Esophagus muscularis mucosa (tissue), 4 donors: ENCODE measurements around the gene RBM12.

Source experiments
- CTCF ChIP-seq, 3 experiments: fragments of 200-600 bp in 2 of 3; fragments of 450-650 bp in 1 of 3; sonication (generic) in 2 of 3; IDR thresholded peaks; one replicate each; pipeline ENCODE4 v1.5.1; 2017 to 2019; ENCODE audit warnings: antibody characterized with exemption in 3 of 3, mild to moderate bottlenecking in 2 of 3, moderate library complexity in 1 of 3
- EP300 ChIP-seq: sonication (generic); formaldehyde crosslinking; IDR thresholded peaks from one replicate; pipeline ENCODE4 v1.6.1; 2017; ENCODE audit warnings: antibody characterized with exemption
- POLR2A ChIP-seq: fragments of 450-650 bp; IDR thresholded peaks from one replicate; pipeline ENCODE4 v1.6.1; 2017; ENCODE audit warnings: antibody characterized with exemption, moderate library complexity, mild to moderate bottlenecking, low read depth
- POLR2AphosphoS5 ChIP-seq, 2 donors: sonication (generic); formaldehyde crosslinking; IDR thresholded peaks; one replicate each; pipeline ENCODE4 v1.6.1; 2017; ENCODE audit warnings: antibody characterized with exemption in 2 of 2

- TF ChIP-seq CTCF (IDR thresholded peaks at IDR 0.05) (no peak), POLR2AphosphoS5 (IDR thresholded peaks at IDR 0.05) (no peak), POLR2A (no peak), EP300 (no peak)
These were observed 62.7 kb downstream of the RBM12 start for GRCh38 chr20:35601990-35602389.
